IMR-90 (cell line): ENCODE results near the gene ACTRT3. TPM values are rescaled to one million over a fixed set of nuclear protein-coding genes. Genes with fewer than 3 reads are reported as not detected.

Experiments
- ATAC-seq: fragments of 200-7000 bp; cut with Tn5 transposase; 2 replicates; pipeline ENCODE4 v1.9.1; 2020; ENCODE audit warnings: low read depth, mild to moderate bottlenecking, moderate library complexity
- BruUV-seq: library from RNA; stranded (reverse); fragments of 400-500 nt; replicated peaks from 2 replicates; lab custom pipeline; 2021; lab: Mats Ljungman, UMichigan
- CTCF ChIA-PET: fragments of 300-600 bp; formaldehyde crosslinking; extraction: SDS; loops from one replicate; lab custom pipeline; 2021; ENCODE audit warnings: antibody characterized with exemption; lab: Yijun Ruan, JAX
- POLR2A ChIA-PET: fragments of 300-600 bp; sonication (Branson Sonifier 250); formaldehyde crosslinking; loops from one replicate; lab custom pipeline; 2022; ENCODE audit warnings: antibody characterized with exemption; ENCODE audit not compliant: unreplicated experiment; lab: Charles Lee
- DNase-seq: peaks from one replicate; pipeline ENCODE4 v3.0.0; 2013
- H2AFZ ChIP-seq: replicated peaks from 2 replicates; pipeline ENCODE3; 2013; ENCODE audit warnings: low read length, mild to moderate bottlenecking; ENCODE audit not compliant: poor library complexity
- H2AK5ac ChIP-seq: 2 replicates; pipeline ENCODE4 v1.6.1; 2013; ENCODE audit warnings: low read depth, low read length, inconsistent platforms
- H2AK9ac ChIP-seq: replicated peaks from 2 replicates; pipeline ENCODE3; 2013; ENCODE audit warnings: mild to moderate bottlenecking, low read depth, low read length, moderate library complexity; ENCODE audit not compliant: poor library complexity
- H2BK120ac ChIP-seq: 2 replicates; pipeline ENCODE4 v1.6.1; 2013; ENCODE audit warnings: low read depth, low read length, inconsistent platforms
- H2BK15ac ChIP-seq: 3 replicates; pipeline ENCODE4 v1.6.1; 2013; ENCODE audit warnings: low read depth, low read length, inconsistent platforms
- H2BK20ac ChIP-seq: 2 replicates; pipeline ENCODE4 v1.6.1; 2013; ENCODE audit warnings: low read depth, mild to moderate bottlenecking, inconsistent platforms, low read length, moderate library complexity
- H2BK5ac ChIP-seq: 2 replicates; pipeline ENCODE4 v1.6.1; 2013; ENCODE audit warnings: mild to moderate bottlenecking, low read depth, low read length, inconsistent platforms; ENCODE audit not compliant: poor library complexity, severe bottlenecking
- H3K14ac ChIP-seq: replicated peaks from 2 replicates; pipeline ENCODE4 v1.6.1; 2013; ENCODE audit warnings: low read depth, low read length, inconsistent platforms
- H3K18ac ChIP-seq: 2 replicates; pipeline ENCODE4 v1.6.1; 2013; ENCODE audit warnings: low read depth, low read length, control low read depth
- H3K23ac ChIP-seq: 2 replicates; pipeline ENCODE4 v1.6.1; 2013; ENCODE audit warnings: low read depth, low read length, inconsistent platforms
- H3K27ac ChIP-seq: 2 replicates; pipeline ENCODE4 v1.5.1; 2013; ENCODE audit warnings: mild to moderate bottlenecking, control low read depth, low read length; ENCODE audit not compliant: insufficient read depth
- H3K27me3 ChIP-seq: 2 replicates; pipeline ENCODE4 v1.6.1; 2013; ENCODE audit warnings: low read length; ENCODE audit not compliant: control insufficient read depth, insufficient read depth
- H3K36me3 ChIP-seq: 2 replicates; pipeline ENCODE4 v1.6.1; 2013; ENCODE audit warnings: low read length, mixed read lengths; ENCODE audit not compliant: control insufficient read depth, insufficient read depth
- H3K4ac ChIP-seq: 2 replicates; pipeline ENCODE4 v1.6.1; 2013; ENCODE audit warnings: low read depth, low read length, inconsistent platforms
- H3K4me1 ChIP-seq: 2 replicates; pipeline ENCODE4 v1.6.1; 2013; ENCODE audit warnings: low read length, mixed read lengths; ENCODE audit not compliant: control insufficient read depth, insufficient read depth
- H3K4me2 ChIP-seq: 2 replicates; pipeline ENCODE4 v1.6.1; 2013; ENCODE audit warnings: low read depth, mild to moderate bottlenecking, control low read depth, low read length, moderate library complexity
- H3K4me3 ChIP-seq: 2 replicates; pipeline ENCODE4 v1.5.1; 2013; ENCODE audit warnings: low read depth, mild to moderate bottlenecking, control low read depth, low read length, moderate library complexity; ENCODE audit not compliant: insufficient read depth
- H3K56ac ChIP-seq: 2 replicates; pipeline ENCODE4 v1.6.1; 2013; ENCODE audit warnings: low read length, inconsistent platforms; ENCODE audit not compliant: insufficient read depth; ENCODE audit errors: extremely low read depth
- H3K79me1 ChIP-seq, 2 experiments: 2 replicates each; pipeline ENCODE4 v1.6.1; 2013; ENCODE audit warnings: low read length in 2 of 2, inconsistent platforms in 1 of 2, low read depth in 1 of 2
- H3K9ac ChIP-seq: 2 replicates; pipeline ENCODE4 v1.6.1; 2013; ENCODE audit warnings: low read depth, low read length, control low read depth
- H3K9me1 ChIP-seq: 2 replicates; pipeline ENCODE4 v1.6.1; 2013; ENCODE audit warnings: low read length, inconsistent platforms; ENCODE audit not compliant: insufficient read depth
- H3K9me3 ChIP-seq: 2 replicates; pipeline ENCODE4 v1.6.1; 2013; ENCODE audit warnings: low read length; ENCODE audit not compliant: control insufficient read depth, insufficient read depth
- H4K20me1 ChIP-seq: 2 replicates; pipeline ENCODE4 v1.6.1; 2013; ENCODE audit warnings: low read length, inconsistent platforms; ENCODE audit not compliant: insufficient read depth
- H4K5ac ChIP-seq: 2 replicates; pipeline ENCODE4 v1.6.1; 2013; ENCODE audit warnings: mild to moderate bottlenecking, low read depth, low read length, control low read depth
- H4K8ac ChIP-seq, 2 experiments: 2 replicates each; pipeline ENCODE4 v1.6.1; 2013; ENCODE audit warnings: low read depth in 2 of 2, low read length in 2 of 2, control low read depth in 1 of 2, inconsistent platforms in 1 of 2
- H4K91ac ChIP-seq: 2 replicates; pipeline ENCODE4 v1.6.1; 2013; ENCODE audit warnings: low read depth, low read length, inconsistent platforms; ENCODE audit not compliant: insufficient read depth
- NFE2L2 ChIP-seq: fragments of 150-350 bp; IDR thresholded peaks from 2 replicates; pipeline ENCODE4 v1.6.1; 2016; ENCODE audit warnings: low read depth, mild to moderate bottlenecking, low read length
- WGBS, 2 experiments: methylation state at CpG; one replicate each; pipeline versions ENCODE4 v1.1.5 to v1.1.7; 2013; ENCODE audit warnings: missing lambda C conversion rate in 2 of 2; ENCODE audit not compliant: insufficient read length in 1 of 2; ENCODE audit errors: extremely low coverage in 2 of 2; 5-methylcytosine and 5-hydroxymethylcytosine counted together
- dilution Hi-C: fragments of 300-500 bp; cut with HindIII; formaldehyde crosslinking; loops from one replicate; pipeline ENCODE4 v1.14.3; 2018; ENCODE audit warnings: low sequenced_read_pairs; ENCODE audit not compliant: unreplicated experiment
- in situ Hi-C: fragments of 300-500 bp; cut with MboI; formaldehyde crosslinking; loops from 3 replicates; pipeline ENCODE4 v1.14.3; 2019; ENCODE audit warnings: low sequenced_read_pairs, inconsistent platforms, mixed read lengths
- intact Hi-C: fragments of 100-400 bp; cut with micrococcal nuclease; formaldehyde crosslinking; loops from 2 replicates; pipeline ENCODE4 v1.10.0; 2022
- polyA plus RNA-seq, 3 experiments: library from polyadenylated mRNA; depleted of rRNA; stranded (reverse); fragments of >200 nt; gene quantifications; 2 replicates each; pipeline ENCODE4 v1.2.3, GENCODE V29; 2012; ENCODE audit warnings: low replicate concordance in 1 of 3
- total RNA-seq: library from RNA; depleted of rRNA; stranded (reverse); fragments of >200 nt; gene quantifications from 2 replicates; pipeline ENCODE4 v1.2.3, GENCODE V29; 2012
- TF ChIP-seq, protein P1 (sequence below): fragments of 150-350 bp; IDR thresholded peaks from 2 replicates; pipeline ENCODE4 v1.6.1; 2016; ENCODE audit warnings: low read depth, mild to moderate bottlenecking, low read length, moderate library complexity, borderline replicate concordance

The ACTRT3 gene
- total and polyA plus RNA-seq, 2 of the 4 experiments (the other 2 are of a cell fraction), result 0.97 to 2.5 TPM

GRCh38 chr3:169804681-169805080 lies 35.3 kb upstream of the ACTRT3 start:
- BruUV-seq, result no TSS peak
- H3K23ac ChIP-seq, result no peak overlapping the region
- no peaks in the 10 kb centered on the region; the same call in 1 of the 2 replicates for H3K9me1 ChIP-seq
- H3K56ac ChIP-seq, result no peak overlapping the region
- POLR2A ChIA-PET, result no interaction called here
- no peak overlapping the region for H2AK9ac ChIP-seq
- no peak overlapping the region for H2BK20ac ChIP-seq
- TF ChIP-seq, protein P1, sequence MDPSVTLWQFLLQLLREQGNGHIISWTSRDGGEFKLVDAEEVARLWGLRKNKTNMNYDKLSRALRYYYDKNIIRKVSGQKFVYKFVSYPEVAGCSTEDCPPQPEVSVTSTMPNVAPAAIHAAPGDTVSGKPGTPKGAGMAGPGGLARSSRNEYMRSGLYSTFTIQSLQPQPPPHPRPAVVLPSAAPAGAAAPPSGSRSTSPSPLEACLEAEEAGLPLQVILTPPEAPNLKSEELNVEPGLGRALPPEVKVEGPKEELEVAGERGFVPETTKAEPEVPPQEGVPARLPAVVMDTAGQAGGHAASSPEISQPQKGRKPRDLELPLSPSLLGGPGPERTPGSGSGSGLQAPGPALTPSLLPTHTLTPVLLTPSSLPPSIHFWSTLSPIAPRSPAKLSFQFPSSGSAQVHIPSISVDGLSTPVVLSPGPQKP, result no peak
- TF ChIP-seq NFE2L2, result 0 out of 2 replicates have a peak, but pooled peaks have one; percentile 11
- DNase-seq (no peak), ATAC-seq (no peak)
- no peak overlapping the region for H2AFZ ChIP-seq
- H3K79me1 ChIP-seq, result no peaks in the 10 kb centered on the region
- H3K4me2 ChIP-seq, result no peak overlapping the region
- no peak overlapping the region for H2BK15ac ChIP-seq
- dilution Hi-C loops (no loop called here), intact Hi-C loops (no loop called here), in situ Hi-C loops (no loop called here)
- H4K20me1 ChIP-seq, result no peaks in the 10 kb centered on the region
- H3K27me3 ChIP-seq, result no peaks in the 10 kb centered on the region
- no peak overlapping the region for H4K5ac ChIP-seq
- no peaks in the 10 kb centered on the region for H3K9me3 ChIP-seq
- H4K91ac ChIP-seq, result no peak overlapping the region
- H3K36me3 ChIP-seq, result peaks cover 2% of the 10 kb centered on the region; the same call in 1 of the 2 replicates
- no peak overlapping the region for H3K4me3 ChIP-seq
- H2AK5ac ChIP-seq, result no peak overlapping the region
- no peak overlapping the region for H3K27ac ChIP-seq
- no peak overlapping the region for H3K14ac ChIP-seq
- no peaks in the 10 kb centered on the region for H3K4me1 ChIP-seq
- no CpG with 5 or more reads among the region's 3 CpGs for WGBS, 2 experiments
- H4K8ac ChIP-seq, result no peak overlapping the region
- no peak overlapping the region for H2BK120ac ChIP-seq
- no peak overlapping the region for H3K9ac ChIP-seq
- no peak overlapping the region for H3K18ac ChIP-seq
- CTCF ChIA-PET, result no interaction called here
- H3K4ac ChIP-seq, result no peak overlapping the region
- no peak overlapping the region for H2BK5ac ChIP-seq
